Femur (tissue), 1 donor: ENCODE results near the gene REPS2.
"Not testable (repeated sequence)": the region's sequence is repeated elsewhere in the genome, so short reads cannot be mapped to it uniquely, and the experiment has no call there.

ENCODE experiments used
- DNase-seq: peaks from one replicate; pipeline ENCODE4 v3.0.0-alpha.2; 2017

The REPS2 gene

DNA sequence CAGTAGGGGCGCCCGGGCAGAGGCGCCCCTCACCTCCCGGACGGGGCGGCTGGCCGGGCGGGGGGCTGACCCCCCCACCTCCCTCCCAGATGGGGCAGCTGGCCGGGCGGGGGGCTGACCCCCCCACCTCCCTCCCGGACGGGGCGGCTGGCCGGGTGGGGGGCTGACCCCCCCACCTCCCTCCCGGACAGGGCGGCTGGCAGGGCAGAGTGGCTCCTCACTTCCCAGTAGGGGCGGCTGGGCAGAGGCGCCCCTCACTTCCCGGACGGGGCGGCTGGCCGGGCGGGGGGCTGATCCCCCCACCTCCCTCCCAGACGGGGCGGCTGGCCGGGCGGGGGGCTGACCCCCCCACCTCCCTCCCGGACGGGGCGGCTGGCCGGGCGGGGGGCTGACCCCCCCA lies 18.5 kb downstream of the REPS2 start:
- not testable (repeated sequence) for DNase-seq

- DNase-seq: no peak
Observed at GRCh38 chrX:16966752-16967448, 20.4 kb downstream of the REPS2 start.

DNA sequence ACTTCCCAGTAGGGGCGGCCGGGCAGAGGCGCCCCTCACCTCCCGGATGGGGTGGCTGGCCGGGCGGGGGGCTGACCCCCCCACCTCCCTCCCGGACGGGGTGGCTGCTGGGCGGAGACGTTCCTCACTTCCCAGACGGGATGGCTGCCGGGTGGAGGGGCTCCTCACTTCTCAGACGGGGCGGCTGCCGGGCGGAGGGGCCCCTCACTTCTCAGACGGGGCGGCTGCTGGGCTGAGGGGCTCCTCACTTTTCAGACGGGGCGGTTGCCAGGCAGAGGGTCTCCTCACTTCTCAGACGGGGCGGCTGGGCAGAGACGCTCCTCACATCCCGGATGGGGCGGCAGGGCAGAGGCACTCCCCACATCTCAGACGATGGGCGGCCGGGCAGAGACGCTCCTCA lies 22.3 kb downstream of the REPS2 start:
- not testable (repeated sequence) for DNase-seq

DNA sequence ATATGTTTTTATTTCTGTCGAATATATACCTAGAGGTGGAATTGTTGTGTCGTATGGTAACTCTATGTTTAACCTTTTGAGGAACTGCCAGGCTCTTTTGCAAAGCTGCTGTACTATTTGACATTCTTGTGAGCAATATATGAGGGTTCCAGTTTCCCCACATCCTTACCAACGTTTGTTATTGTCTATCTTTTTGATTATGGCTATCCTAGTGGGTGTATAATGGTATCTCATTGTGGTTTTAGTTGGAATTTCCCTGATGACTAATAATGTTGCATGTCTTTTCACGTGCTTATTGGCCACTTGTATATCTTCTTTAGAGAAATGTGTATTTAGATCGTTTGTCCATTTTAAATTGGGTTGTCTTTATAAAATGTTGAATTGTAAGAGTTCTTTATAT lies 24.5 kb downstream of the REPS2 start:
- no peak for DNase-seq

DNA sequence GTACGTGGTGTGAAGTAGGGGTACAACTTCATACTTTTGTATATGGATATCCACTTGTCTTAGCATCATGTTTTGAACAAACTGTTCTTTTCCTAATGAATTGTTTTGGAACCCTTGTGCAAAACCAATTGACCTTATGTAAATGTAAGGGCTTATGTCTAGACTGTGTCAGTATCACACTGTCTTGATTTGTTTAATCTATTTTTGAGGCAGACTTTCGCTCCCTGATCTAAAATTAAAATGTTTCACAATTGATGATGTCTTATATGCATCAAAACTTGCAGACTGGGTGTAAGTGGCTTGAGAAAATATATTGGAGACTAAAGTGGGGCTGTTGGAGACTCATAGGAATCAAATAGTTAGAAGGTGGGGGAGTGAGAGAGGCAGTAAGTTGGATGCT lies 25.2 kb downstream of the REPS2 start:
- DNase-seq: no peak

- DNase-seq: no peak
Observed at GRCh38 chrX:16975233-16975632, 28.8 kb downstream of the REPS2 start.

GRCh38 chrX:16977771-16978170 lies 31.3 kb downstream of the REPS2 start:
- no peak for DNase-seq

GRCh38 chrX:16978193-16978984 lies 31.9 kb downstream of the REPS2 start:
- DNase-seq: no peak

DNA sequence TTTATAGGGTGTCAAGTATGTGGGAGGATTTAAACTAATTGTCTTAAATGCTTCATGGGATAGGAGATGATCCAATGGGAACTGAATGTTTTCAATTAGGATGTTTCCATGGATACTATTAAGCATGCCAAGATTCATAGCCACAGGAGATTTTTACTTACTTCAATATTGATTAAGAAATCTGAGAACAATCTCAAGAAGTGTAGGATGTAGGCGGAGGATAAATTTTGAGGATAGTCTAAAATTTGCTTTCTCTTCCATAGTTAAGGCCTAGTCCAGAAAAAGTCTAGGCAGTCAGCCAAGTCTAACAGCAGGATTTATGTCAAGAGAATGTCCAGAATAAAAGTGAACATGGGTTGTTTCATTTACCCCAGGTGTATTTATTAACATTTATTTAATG lies 32.8 kb downstream of the REPS2 start:
- DNase-seq: no peak

DNA sequence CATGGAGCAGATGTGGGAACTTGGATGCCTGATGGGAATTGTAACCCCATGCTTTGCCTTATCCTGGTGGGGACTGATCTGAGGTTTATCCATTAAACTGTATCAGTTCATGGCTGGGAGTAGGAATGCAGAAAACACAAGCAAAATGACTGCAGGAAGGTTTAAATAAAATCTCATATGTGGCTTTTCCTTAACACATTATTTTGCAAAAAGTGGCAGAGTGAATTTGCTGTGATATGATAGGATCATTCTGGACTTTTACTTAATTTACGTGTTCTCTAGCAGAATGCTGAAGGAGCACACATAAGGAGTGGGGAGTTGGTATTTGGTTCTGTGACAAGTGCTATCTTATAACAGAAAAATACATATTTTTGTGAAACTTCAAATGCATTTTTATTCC lies 34.8 kb downstream of the REPS2 start:
- no peak for DNase-seq

DNA sequence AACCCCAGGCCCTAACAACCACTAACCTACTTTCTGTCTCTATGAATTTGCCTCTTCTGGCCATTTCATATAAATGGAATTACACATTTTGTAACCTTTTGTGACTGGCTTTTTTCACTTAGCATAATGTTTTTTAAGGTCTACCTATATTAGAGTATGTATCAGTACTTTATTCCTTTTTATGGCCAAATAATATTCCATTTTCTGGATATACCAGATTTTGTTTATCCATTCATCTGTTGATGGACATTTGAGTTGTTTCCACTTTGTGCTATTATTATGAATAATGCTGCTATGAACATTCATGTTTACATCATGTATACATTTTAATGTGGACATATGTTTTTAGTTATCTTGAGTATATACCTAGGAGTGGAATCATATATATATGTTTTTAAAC lies 35.5 kb downstream of the REPS2 start:
- DNase-seq: no peak

DNA sequence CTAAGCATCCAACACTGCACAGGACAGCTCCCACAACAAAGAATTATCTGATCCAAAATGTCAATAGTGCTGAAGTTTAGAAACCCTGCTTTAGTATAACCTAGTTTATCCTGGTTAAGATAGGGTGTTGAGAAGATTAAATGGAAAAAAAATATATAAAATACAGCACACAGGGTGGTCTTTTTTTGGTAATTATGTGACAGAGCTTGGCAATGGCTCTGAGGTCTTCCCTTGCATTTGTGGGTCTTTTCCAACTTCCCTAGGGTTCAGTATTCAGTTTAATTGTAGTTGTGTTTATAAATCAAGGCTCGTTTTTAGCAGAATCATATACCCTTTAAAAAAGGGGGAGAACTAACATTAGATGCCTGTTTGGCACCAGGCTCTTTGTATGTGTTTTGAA lies 36.6 kb downstream of the REPS2 start:
- DNase-seq: no peak

DNA sequence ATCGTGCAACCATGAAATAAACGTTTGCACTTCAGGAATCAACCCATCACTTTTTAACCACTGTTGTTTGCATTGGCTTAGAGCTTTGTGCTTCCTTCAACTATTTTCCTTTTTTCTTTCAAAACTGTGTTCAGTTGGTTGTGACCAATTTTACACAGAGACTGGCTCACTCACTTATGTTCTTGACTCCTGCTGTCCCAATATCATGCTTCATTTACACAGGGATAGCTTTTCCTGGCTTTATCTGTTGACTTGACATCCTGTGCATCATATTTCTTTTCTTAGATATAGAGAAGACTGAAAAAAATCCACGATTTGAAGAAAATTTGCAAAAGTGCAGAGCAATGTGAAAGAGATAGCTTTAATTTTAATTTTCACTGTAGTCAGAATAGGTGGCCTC lies 38.8 kb downstream of the REPS2 start:
- no peak for DNase-seq

GRCh38 chrX:16986169-16986568 lies 39.7 kb downstream of the REPS2 start:
- DNase-seq: no peak

DNA sequence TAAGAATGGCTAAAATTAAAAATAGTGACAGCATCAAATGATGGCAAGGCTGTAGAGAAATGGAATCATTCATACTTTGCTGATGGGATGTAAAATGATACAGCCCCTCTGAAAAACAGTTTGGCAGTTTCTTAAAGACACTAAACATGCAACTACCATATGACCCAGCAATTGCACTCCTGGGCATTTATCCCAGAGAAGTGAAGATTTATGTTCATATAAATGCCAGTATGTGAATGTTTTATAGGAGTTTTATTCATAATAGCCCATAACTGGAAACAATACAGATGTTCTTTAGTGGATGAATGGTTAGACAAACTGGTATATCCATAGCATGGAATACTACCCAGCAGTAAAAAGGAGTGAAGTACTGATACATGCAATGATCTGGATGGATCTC lies 43.3 kb downstream of the REPS2 start:
- DNase-seq: no peak

GRCh38 chrX:16990839-16991238 lies 44.4 kb downstream of the REPS2 start:
- no peak for DNase-seq

- no peak for DNase-seq
Observed at GRCh38 chrX:16992445-16992844, 46.0 kb downstream of the REPS2 start.

- DNase-seq: no peak
Observed at GRCh38 chrX:16992951-16993350, 46.5 kb downstream of the REPS2 start.

- DNase-seq: no peak
Observed at GRCh38 chrX:16993791-16994318, 47.4 kb downstream of the REPS2 start.

GRCh38 chrX:16994736-16995135 lies 48.3 kb downstream of the REPS2 start:
- no peak for DNase-seq

GRCh38 chrX:16997313-16997712 lies 50.9 kb downstream of the REPS2 start:
- DNase-seq: no peak

- no peak for DNase-seq
Observed at GRCh38 chrX:16999275-16999674, 52.8 kb downstream of the REPS2 start.

DNA sequence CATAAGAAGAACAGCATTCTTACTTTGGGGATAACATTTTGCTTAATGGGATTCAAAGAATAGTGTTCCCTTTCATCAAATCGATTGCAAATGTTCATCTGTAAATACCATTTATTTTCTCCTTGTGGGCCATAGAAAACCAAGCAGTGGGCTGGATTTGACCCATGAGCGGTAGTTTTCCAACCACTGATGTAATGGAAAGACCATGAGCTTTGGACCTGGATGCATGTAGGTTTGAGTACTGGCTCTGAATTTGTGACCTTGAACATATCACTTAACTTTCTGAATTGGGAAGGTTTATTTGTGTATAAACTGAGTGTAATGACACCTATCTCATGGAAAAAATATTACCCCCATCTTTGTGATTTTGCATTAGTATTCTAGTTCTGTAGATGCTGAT lies 54.3 kb downstream of the REPS2 start:
- DNase-seq: no peak

DNA sequence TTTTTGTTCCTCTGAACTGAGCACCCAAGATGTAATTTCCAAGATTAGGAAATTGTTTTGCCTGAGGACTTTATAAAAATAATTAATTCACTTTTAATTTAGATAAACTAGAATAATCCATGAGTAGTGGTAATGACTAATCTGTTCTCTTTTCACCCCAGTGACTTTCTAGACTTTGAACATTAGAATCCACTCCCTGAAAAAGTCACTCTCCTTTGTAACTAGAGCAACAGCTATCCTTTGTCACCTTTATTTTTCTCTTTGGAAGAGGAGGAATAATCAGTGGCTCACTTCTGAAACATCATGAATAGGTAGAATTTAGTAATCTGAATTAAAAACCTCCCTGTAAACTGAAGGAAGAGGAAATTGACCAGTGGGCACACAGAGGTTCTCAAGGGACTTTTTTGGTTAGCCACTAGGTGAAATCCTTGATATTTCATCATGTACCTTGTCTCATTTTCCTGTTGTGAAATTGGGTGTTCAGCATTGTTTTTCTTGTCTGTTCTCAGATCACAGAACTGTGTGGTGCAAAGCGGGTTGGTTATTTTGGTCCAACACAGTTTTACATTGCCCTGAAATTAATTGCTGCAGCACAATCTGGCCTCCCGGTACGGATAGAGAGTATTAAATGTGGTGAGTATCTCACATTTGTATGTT lies 59.4 kb downstream of the REPS2 start:
- DNase-seq: no peak
